Measurements from ENCODE around the gene ZNF330.

ZNF330 gene

GRCh38 chr4:141229408-141230101 is 8.9 kb downstream of the ZNF330 start:
- no peak for FAIRE-seq
- DNase-seq (ENCODE audit: insufficient read length, low spot score) = no peak

GRCh38 chr4:141233673-141234072 is 13.0 kb downstream of the ZNF330 start:
- FAIRE-seq (no peak), DNase-seq (ENCODE audit: insufficient read length, low spot score) (no peak)

GRCh38 chr4:141238186-141238585 is 17.5 kb downstream of the ZNF330 start:
- FAIRE-seq (no peak), DNase-seq (ENCODE audit: insufficient read length, low spot score) (no peak)

DNA sequence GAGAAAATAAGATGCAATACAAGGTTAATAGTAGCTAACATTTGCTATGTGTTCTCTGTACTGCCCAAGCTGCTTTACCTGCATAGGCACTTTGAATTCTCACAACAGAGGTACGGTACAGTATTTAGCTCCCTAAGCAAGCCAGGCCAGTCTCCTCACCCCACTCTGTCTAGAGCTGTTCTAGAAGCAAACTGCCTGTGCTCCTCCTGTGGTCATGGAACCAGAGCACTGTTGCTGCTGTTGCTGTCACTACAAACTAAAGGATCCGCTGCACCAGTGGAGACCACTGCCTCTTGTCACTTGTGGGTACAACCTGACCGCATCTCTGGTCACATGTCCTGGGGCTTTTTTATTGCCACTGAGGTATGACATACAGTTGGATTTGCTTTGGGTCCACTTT is 19.6 kb downstream of the ZNF330 start:
- DNase-seq (ENCODE audit: insufficient read length, low spot score) = no peak
- FAIRE-seq = no peak

DNA sequence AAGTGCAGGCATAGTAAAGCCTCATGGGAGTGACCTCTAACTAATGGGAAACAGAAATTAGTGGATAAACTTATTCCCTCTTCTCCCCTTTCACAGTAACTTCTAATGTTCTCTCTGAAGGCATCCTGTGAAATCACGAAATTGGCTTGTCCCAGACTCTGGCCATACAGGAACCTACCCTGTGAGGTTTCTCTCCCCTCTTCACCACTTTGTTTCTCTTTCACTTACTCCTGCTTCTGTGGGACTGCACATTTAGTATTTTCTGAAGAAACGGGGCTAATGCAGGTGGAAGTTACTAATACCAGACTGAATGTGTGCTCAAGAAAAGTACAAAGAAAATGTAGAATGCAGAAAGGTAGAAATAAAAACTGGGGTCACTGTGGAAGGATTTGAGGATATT is 20.0 kb downstream of the ZNF330 start:
- DNase-seq (ENCODE audit: insufficient read length, low spot score) (no peak), FAIRE-seq (no peak)

GRCh38 chr4:141241986-141242385 is 21.3 kb downstream of the ZNF330 start:
- no peak for FAIRE-seq
- DNase-seq (ENCODE audit: insufficient read length, low spot score) = no peak

DNA sequence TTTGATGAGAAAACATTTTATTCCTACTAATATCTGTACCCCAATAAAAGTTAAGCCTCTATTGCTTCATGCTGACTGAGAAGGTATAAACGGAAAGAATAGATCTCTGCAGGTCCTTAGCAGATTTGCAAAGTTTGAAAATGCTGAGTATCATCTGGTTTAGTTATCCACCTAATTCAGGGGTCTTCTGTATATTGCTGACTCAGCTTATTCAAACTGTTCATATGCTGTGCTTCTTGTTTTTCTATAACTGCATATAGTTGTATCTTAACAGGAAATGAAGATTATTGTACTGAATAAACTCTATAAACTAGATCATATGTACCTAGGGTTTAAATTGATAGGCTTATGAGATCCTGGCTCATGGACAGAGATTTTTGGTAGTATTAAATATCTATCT is 23.7 kb downstream of the ZNF330 start:
- no peak for FAIRE-seq

DNA sequence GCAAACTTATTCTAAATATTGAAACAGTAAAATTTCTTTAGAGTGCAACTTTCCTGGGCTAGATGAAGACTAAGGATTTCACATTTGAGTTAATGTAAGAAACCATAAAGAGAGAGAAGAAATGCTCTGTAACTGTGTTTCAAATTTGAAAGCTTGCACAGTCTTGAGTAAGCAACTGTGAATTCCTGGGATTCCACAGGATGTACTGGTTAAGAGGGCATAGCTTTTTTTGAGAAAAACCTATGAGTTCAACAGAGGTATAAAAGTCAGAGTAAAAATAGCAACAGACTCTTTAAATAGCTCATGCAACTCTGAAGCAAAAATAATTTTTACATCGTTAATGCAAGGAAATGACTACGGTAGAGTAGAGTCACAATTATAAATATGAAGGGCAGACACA is 25.5 kb downstream of the ZNF330 start:
- no peak for FAIRE-seq
- peak; percentile 27 for DNase-seq (ENCODE audit: insufficient read length, low spot score)

More for the DNA sequence above, 23.7 kb downstream of the ZNF330 start:
- no peak for DNase-seq (ENCODE audit: insufficient read length, low spot score)

DNA sequence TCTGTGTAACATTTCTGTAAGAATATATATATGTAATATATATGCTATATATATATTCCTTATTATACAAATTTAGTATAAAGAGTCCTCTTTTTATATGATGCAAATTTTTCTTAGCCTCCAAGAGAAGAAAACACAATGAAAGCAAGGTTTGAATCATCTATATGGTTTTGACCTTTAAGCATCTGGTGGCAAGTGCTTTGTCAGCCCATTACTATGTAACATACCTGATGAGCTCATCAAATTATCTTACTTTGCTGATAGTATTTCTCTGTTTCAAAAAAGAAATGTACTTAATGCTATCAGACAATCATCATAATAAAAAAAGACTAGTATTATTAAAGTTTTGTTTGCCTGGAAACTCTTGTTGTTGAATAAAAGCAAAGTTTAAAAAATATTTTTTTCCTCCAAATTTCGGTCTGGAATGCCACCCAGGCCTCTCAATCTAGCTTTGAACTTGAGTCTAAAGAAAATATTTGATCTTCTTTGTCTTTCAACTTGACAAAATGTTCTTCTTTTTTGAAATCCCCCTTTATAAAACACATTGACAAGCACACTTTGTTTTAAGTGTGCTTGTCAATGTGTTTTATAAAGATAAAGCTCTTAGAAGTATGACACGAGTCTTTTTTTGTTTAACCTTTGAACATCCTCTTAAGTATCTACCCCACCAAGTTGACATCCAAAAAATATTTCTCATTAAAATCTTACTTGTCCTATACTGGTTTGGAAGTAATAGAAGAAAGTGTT is 26.2 kb downstream of the ZNF330 start:
- DNase-seq (ENCODE audit: insufficient read length, low spot score) (no peak), FAIRE-seq (no peak)

DNA sequence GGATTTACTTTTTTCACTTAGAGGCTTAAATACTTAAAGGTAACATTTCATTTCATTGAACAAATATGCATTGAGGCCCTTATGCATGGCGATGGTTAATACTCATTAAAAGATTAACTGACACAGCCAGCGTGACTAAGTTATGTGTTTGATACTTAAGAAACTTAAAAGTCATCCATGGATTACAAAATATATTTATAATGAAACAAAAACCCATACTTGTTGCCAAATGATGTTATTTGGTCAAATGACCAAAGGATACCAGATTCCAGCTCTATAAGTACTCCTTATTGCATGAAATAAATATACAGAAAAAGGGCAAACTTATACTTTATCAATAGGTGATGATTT is 26.7 kb downstream of the ZNF330 start:
- DNase-seq (ENCODE audit: insufficient read length, low spot score) (no peak), FAIRE-seq (no peak)

GRCh38 chr4:141248029-141248428 is 27.3 kb downstream of the ZNF330 start:
- DNase-seq (ENCODE audit: insufficient read length, low spot score) = no peak
- peak; percentile 71 for FAIRE-seq

DNA sequence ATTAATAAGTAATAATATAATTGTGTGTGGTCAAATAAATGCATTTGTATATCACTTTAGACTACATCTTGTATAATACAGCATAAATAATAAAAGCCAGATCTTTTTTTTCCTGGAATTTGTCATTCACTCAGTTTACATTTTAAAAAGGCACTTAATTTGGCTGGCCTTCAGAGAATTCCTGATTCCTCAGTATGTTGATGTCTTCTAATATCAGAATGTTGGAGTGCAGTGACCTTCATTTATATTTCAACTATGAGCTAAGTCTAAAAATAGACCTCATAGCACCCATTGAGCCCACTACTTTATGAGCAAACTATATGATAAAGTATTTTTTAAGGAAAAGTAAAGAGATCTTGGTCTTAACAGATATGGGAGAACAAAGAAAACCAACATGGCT is 27.8 kb downstream of the ZNF330 start:
- DNase-seq (ENCODE audit: insufficient read length, low spot score) (no peak), FAIRE-seq (no peak)

DNA sequence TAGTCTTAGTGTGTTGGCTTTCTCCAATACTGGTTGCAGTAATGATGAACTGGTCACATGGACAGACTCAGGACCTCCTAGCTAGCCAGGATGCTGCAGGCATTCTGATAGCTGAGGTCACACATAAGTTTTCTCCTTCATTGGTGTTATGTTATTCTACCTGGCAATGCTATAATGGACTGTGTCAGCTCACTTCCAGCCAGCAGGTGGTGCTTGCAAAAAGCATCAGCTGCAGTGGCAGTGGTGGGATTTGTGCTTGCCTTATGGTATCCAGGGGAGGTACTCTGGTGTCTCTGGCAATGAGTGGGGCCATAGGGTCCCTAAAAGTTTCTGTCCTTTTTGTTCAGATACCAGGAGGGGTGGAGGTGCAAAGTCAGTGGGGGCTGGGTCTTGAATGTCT is 33.6 kb downstream of the ZNF330 start:
- DNase-seq (ENCODE audit: insufficient read length, low spot score) = no peak

DNA sequence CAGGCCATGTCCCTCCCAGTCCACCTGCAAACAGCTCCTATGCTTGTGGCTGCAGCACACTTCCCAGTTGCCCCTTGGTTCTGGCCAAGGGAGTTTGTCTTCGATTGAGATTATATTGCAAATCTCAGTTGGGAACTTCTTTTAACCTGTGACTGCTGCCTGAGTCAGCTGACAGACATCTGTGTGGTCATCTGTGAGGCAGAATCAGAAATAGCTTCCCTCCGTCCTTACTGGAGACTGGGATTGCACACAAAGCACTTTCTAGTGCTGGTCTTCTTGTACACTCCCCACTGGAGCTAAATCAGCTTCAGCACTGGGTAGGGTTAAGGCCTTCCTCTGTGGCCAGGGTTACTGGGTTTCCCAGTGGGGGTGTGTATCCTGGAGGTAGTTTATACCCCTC is 34.3 kb downstream of the ZNF330 start:
- FAIRE-seq (no peak), DNase-seq (ENCODE audit: insufficient read length, low spot score) (no peak)

More for the DNA sequence above, 33.6 kb downstream of the ZNF330 start:
- FAIRE-seq = no peak

GRCh38 chr4:141258558-141258957 is 37.9 kb downstream of the ZNF330 start:
- FAIRE-seq (no peak), DNase-seq (ENCODE audit: insufficient read length, low spot score) (no peak)

DNA sequence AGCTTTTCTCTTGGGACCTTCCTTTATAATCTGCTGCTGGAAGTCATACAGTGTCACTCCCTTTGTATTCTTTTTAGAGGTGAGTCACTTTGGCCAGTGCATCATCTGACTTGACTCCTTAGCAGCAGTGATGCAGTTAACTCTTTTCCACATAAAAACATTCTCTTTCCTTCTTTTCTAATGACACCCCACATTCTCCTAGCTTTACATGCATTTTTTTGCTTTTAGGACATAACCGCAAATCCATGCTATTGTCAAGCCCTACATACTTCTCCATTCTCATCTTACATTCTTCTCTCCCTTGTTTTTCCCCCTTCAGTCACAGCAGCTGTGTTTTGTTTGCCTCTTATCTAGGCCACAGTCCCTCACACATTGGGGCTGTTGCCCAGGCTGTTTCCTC is 55.1 kb downstream of the ZNF330 start:
- DNase-seq (ENCODE audit: insufficient read length, low spot score) (peak; percentile 28), FAIRE-seq (peak; percentile 73)

GRCh38 chr4:141283152-141283551 is 62.5 kb downstream of the ZNF330 start:
- FAIRE-seq = no peak
- DNase-seq (ENCODE audit: insufficient read length, low spot score) = no peak

DNA sequence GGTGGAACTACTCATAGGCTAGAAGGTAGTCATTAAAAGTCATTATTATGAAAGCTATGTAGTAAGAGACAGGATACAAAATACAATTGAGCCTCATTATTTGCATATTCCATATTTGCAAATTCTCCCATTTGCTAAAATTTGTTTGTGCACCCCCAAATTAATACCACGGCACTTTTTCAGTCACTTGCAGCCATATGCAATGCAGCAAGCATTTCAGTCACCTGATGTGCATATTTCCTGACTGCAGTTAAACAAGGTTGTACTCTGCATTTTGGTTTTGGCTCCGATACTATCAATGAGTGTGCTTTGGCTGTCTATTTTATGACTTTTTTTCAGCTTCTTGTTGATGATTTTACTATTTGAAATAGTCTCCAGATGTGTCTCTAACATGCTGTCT is 62.9 kb downstream of the ZNF330 start:
- DNase-seq (ENCODE audit: insufficient read length, low spot score) (no peak), FAIRE-seq (peak; percentile 44)

Measured in HTR-8/SVneo (cell line).